ENCODE measurements around the gene SLFN5. TPM values are rescaled to one million over a fixed set of nuclear protein-coding genes. Genes with fewer than 3 reads are reported as not detected.
"Not testable (repeated sequence)": the region's sequence is repeated elsewhere in the genome, so short reads cannot be mapped to it uniquely, and the experiment has no call there.

The SLFN5 gene
- total RNA-seq (2014; rRNA removed; shearing (Covaris generic)): 9.7 and 12.0 TPM in 2 replicates

GRCh38 chr17:35242805-35243560 is at the start of gene SLFN5:
SLFN5 (plus strand) TSS chr17:35243072; CDS start chr17:35258691, 15,619 bp downstream.
- peak; percentile 87 for DNase-seq (ENCODE audit: low read depth)

- DNase-seq (ENCODE audit: low read depth): not testable (repeated sequence)
Measured at GRCh38 chr17:35194001-35194400, 48.9 kb upstream of the SLFN5 start, which contains the start of gene SLC35G3. SLC35G3 (minus strand) TSS chr17:35194393; CDS start chr17:35194307, 86 bp downstream.

GRCh38 chr17:35195062-35195461 is 47.8 kb upstream of the SLFN5 start:
- not testable (repeated sequence) for DNase-seq (ENCODE audit: low read depth)

GRCh38 chr17:35202582-35202981 is 40.3 kb upstream of the SLFN5 start:
- DNase-seq (ENCODE audit: low read depth): not testable (repeated sequence)

- DNase-seq (ENCODE audit: low read depth): no peak
Measured at GRCh38 chr17:35210741-35211140, 32.1 kb upstream of the SLFN5 start.

GRCh38 chr17:35212668-35213067 is 30.2 kb upstream of the SLFN5 start:
- peak; percentile 36 for DNase-seq (ENCODE audit: low read depth)

GRCh38 chr17:35213412-35213940 is 29.4 kb upstream of the SLFN5 start:
- no peak for DNase-seq (ENCODE audit: low read depth)

- DNase-seq (ENCODE audit: low read depth): peak; percentile 46
Measured at GRCh38 chr17:35214192-35214591, 28.7 kb upstream of the SLFN5 start.

- DNase-seq (ENCODE audit: low read depth): no peak
Measured at GRCh38 chr17:35214631-35215273, 28.1 kb upstream of the SLFN5 start.

- DNase-seq (ENCODE audit: low read depth): no peak
Measured at GRCh38 chr17:35217107-35217506, 25.8 kb upstream of the SLFN5 start.

GRCh38 chr17:35218915-35219314 is 24.0 kb upstream of the SLFN5 start:
- DNase-seq (ENCODE audit: low read depth): no peak

GRCh38 chr17:35222452-35222851 is 20.4 kb upstream of the SLFN5 start:
- no peak for DNase-seq (ENCODE audit: low read depth)

- DNase-seq (ENCODE audit: low read depth): peak; percentile 31
Measured at GRCh38 chr17:35224436-35224835, 18.4 kb upstream of the SLFN5 start.

- no peak for DNase-seq (ENCODE audit: low read depth)
Measured at GRCh38 chr17:35227546-35227945, 15.3 kb upstream of the SLFN5 start.

- DNase-seq (ENCODE audit: low read depth): no peak
Measured at GRCh38 chr17:35229638-35230037, 13.2 kb upstream of the SLFN5 start.

- not testable (repeated sequence) for DNase-seq (ENCODE audit: low read depth)
Measured at GRCh38 chr17:35234315-35234714, 8.6 kb upstream of the SLFN5 start.

- DNase-seq (ENCODE audit: low read depth): no peak
Measured at GRCh38 chr17:35235289-35235688, 7.6 kb upstream of the SLFN5 start.

GRCh38 chr17:35235917-35236316 is 7.0 kb upstream of the SLFN5 start:
- DNase-seq (ENCODE audit: low read depth): no peak

- DNase-seq (ENCODE audit: low read depth): no peak
Measured at GRCh38 chr17:35236821-35237220, 6.1 kb upstream of the SLFN5 start.

- DNase-seq (ENCODE audit: low read depth): peak; percentile 54
Measured at GRCh38 chr17:35238821-35239220, 4.1 kb upstream of the SLFN5 start.

- DNase-seq (ENCODE audit: low read depth): no peak
Measured at GRCh38 chr17:35239823-35240222, 3.0 kb upstream of the SLFN5 start.

GRCh38 chr17:35240861-35241260 is 2.0 kb upstream of the SLFN5 start:
- DNase-seq (ENCODE audit: low read depth): no peak

GRCh38 chr17:35241520-35241919 is 1.4 kb upstream of the SLFN5 start:
- no peak for DNase-seq (ENCODE audit: low read depth)

Measured in RPMI7951 (cell line).